ENCODE measurements around the gene ANKRD50.
A peak's percentile ranks its signal among the peaks of the same experiment; 100 is the strongest.

ANKRD50 gene

GRCh38 chr4:124686279-124686678 lies 26.3 kb downstream of the ANKRD50 start:
- no peaks in the 10 kb centered on the region for H3K4me1 Mint-ChIP-seq
- DNase-seq = no peak
- TF ChIP-seq CTCF (IDR thresholded peaks at IDR 0.05) = no peak
- H3K27ac Mint-ChIP-seq = peak overlapping the region; percentile 55
- peaks cover 82% of the 10 kb centered on the region for H3K36me3 Mint-ChIP-seq (ENCODE audit: low read depth)
- no peak overlapping the region for H3K4me3 Mint-ChIP-seq
- H3K27me3 Mint-ChIP-seq (ENCODE audit: low read depth, poor library complexity) = no peaks in the 10 kb centered on the region
- peaks cover 46% of the 10 kb centered on the region for H3K9me3 Mint-ChIP-seq

GRCh38 chr4:124685851-124686250 lies 26.7 kb downstream of the ANKRD50 start:
- H3K9me3 Mint-ChIP-seq = peaks cover 44% of the 10 kb centered on the region
- H3K27me3 Mint-ChIP-seq (ENCODE audit: low read depth, poor library complexity) = no peaks in the 10 kb centered on the region
- TF ChIP-seq CTCF (IDR thresholded peaks at IDR 0.05) = no peak
- no peak overlapping the region for H3K4me3 Mint-ChIP-seq
- peaks cover 82% of the 10 kb centered on the region for H3K36me3 Mint-ChIP-seq (ENCODE audit: low read depth)
- no peak for DNase-seq
- peak overlapping the region; percentile 55 for H3K27ac Mint-ChIP-seq
- H3K4me1 Mint-ChIP-seq = peaks cover under 1% of the 10 kb centered on the region

GRCh38 chr4:124684301-124684700 lies 28.2 kb downstream of the ANKRD50 start:
- Mint-ChIP-seq H3K4me1 (peaks cover 6% of the 10 kb centered on the region), H3K36me3 (ENCODE audit: low read depth) (peaks cover 82% of the 10 kb centered on the region), H3K27ac (no peak overlapping the region), H3K4me3 (no peak overlapping the region), H3K9me3 (peaks cover 32% of the 10 kb centered on the region), H3K27me3 (ENCODE audit: low read depth, poor library complexity) (no peaks in the 10 kb centered on the region)
- no peak for TF ChIP-seq CTCF (IDR thresholded peaks at IDR 0.05)
- no peak for DNase-seq

GRCh38 chr4:124682384-124682783 lies 30.1 kb downstream of the ANKRD50 start:
- no peak for TF ChIP-seq CTCF (IDR thresholded peaks at IDR 0.05)
- H3K36me3 Mint-ChIP-seq (ENCODE audit: low read depth) = peaks cover 73% of the 10 kb centered on the region
- peaks cover 15% of the 10 kb centered on the region for H3K9me3 Mint-ChIP-seq
- H3K27me3 Mint-ChIP-seq (ENCODE audit: low read depth, poor library complexity) = no peaks in the 10 kb centered on the region
- H3K4me3 Mint-ChIP-seq = no peak overlapping the region
- no peak overlapping the region for H3K27ac Mint-ChIP-seq
- H3K4me1 Mint-ChIP-seq = peaks cover 6% of the 10 kb centered on the region
- DNase-seq = no peak

GRCh38 chr4:124666496-124666895 lies 46.0 kb downstream of the ANKRD50 start:
- H3K27ac Mint-ChIP-seq = peak overlapping the region; percentile 68
- no peak for DNase-seq
- H3K9me3 Mint-ChIP-seq = no peaks in the 10 kb centered on the region
- H3K4me1 Mint-ChIP-seq = peaks cover 9% of the 10 kb centered on the region
- no peaks in the 10 kb centered on the region for H3K27me3 Mint-ChIP-seq (ENCODE audit: low read depth, poor library complexity)
- H3K36me3 Mint-ChIP-seq (ENCODE audit: low read depth) = peaks cover 37% of the 10 kb centered on the region
- TF ChIP-seq CTCF (IDR thresholded peaks at IDR 0.05) = no peak
- no peak overlapping the region for H3K4me3 Mint-ChIP-seq

GRCh38 chr4:124658795-124659194 lies 53.7 kb downstream of the ANKRD50 start:
- H3K36me3 Mint-ChIP-seq (ENCODE audit: low read depth) = peaks cover 5% of the 10 kb centered on the region
- no peaks in the 10 kb centered on the region for H3K9me3 Mint-ChIP-seq
- TF ChIP-seq CTCF (IDR thresholded peaks at IDR 0.05) = no peak
- H3K27me3 Mint-ChIP-seq (ENCODE audit: low read depth, poor library complexity) = no peaks in the 10 kb centered on the region
- peaks cover 2% of the 10 kb centered on the region for H3K4me1 Mint-ChIP-seq
- no peak for DNase-seq
- H3K27ac Mint-ChIP-seq = no peak overlapping the region
- no peak overlapping the region for H3K4me3 Mint-ChIP-seq
